Loucy (cell line): ENCODE measurements around the gene CNTN1.
"Not testable (repeated sequence)": the region's sequence is repeated elsewhere in the genome, so short reads cannot be mapped to it uniquely, and the experiment has no call there.

ENCODE experiments used
- EZH2phosphoT487 ChIP-seq: fragments of 200-600 bp; IDR thresholded peaks from 2 replicates; pipeline ENCODE4 v1.6.1; 2018; ENCODE audit warnings: antibody characterized with exemption, mild to moderate bottlenecking, moderate library complexity, borderline replicate concordance
- TF ChIP-seq, protein P1 (sequence below): fragments of 200-600 bp; sonication (generic); conservative IDR thresholded peaks from 2 replicates; pipeline ENCODE4 v1.5.1; 2014; ENCODE audit warnings: mild to moderate bottlenecking, antibody characterized with exemption, low read length

DNA sequence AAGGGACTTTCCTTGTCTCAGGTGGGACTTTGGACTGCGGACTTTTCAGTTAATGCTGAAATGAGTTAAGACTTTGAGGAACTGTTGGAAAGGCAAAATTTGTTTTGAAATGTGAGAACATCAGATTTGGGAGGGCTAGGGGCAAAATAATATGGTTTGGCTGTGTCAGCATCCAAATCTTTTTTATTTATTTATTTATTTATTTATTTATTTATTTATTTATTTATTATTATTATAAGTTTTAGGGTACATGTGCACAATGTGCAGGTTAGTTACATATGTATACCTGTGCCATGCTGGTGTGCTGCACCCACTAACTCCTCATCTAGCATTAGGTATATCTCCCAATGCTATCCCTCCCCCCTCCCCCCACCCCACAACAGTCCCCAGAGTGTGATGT, 389.0 kb downstream of the CNTN1 start:
- TF ChIP-seq, protein P1, sequence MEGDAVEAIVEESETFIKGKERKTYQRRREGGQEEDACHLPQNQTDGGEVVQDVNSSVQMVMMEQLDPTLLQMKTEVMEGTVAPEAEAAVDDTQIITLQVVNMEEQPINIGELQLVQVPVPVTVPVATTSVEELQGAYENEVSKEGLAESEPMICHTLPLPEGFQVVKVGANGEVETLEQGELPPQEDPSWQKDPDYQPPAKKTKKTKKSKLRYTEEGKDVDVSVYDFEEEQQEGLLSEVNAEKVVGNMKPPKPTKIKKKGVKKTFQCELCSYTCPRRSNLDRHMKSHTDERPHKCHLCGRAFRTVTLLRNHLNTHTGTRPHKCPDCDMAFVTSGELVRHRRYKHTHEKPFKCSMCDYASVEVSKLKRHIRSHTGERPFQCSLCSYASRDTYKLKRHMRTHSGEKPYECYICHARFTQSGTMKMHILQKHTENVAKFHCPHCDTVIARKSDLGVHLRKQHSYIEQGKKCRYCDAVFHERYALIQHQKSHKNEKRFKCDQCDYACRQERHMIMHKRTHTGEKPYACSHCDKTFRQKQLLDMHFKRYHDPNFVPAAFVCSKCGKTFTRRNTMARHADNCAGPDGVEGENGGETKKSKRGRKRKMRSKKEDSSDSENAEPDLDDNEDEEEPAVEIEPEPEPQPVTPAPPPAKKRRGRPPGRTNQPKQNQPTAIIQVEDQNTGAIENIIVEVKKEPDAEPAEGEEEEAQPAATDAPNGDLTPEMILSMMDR, result not testable (repeated sequence)
- TF ChIP-seq EZH2phosphoT487, result not testable (repeated sequence)
